ENCODE measurements around the gene CAD.
A peak's percentile ranks its signal among the peaks of the same experiment; 100 is the strongest.
"Not testable (repeated sequence)": the region's sequence is repeated elsewhere in the genome, so short reads cannot be mapped to it uniquely, and the experiment has no call there.

Gene CAD

GRCh38 chr2:27261241-27261925 is 44.2 kb downstream of the CAD start:
- no peak for DNase-seq

- DNase-seq = no peak
Observed at GRCh38 chr2:27261926-27262298, 44.7 kb downstream of the CAD start.

GRCh38 chr2:27262379-27263286 is 45.5 kb downstream of the CAD start, which contains the start of gene SLC30A3:
TSS of gene SLC30A3 (minus strand) at chr2:27263047. CDS start at chr2:27262906, 141 bp downstream.
- DNase-seq = no peak

GRCh38 chr2:27263287-27264252 is 46.4 kb downstream of the CAD start:
- no peak for DNase-seq

GRCh38 chr2:27264253-27264752 is 47.1 kb downstream of the CAD start:
- no peak for DNase-seq

GRCh38 chr2:27264753-27265535 is 47.8 kb downstream of the CAD start:
- DNase-seq = peak; percentile 19

GRCh38 chr2:27265536-27265870 is 48.3 kb downstream of the CAD start:
- no peak for DNase-seq

- DNase-seq = not testable (repeated sequence)
Observed at GRCh38 chr2:27268296-27268695, 51.1 kb downstream of the CAD start.

GRCh38 chr2:27270131-27270530 is 53.0 kb downstream of the CAD start:
- DNase-seq = no peak

- no peak for DNase-seq
Observed at GRCh38 chr2:27270670-27271069, 53.5 kb downstream of the CAD start.

GRCh38 chr2:27271631-27272340 is 54.6 kb downstream of the CAD start:
- no peak for DNase-seq

- not testable (repeated sequence) for DNase-seq
Observed at GRCh38 chr2:27272537-27273522, 55.7 kb downstream of the CAD start.

- DNase-seq = no peak
Observed at GRCh38 chr2:27275211-27276150, 58.3 kb downstream of the CAD start, which contains the start of gene DNAJC5G. TSS of gene DNAJC5G (plus strand) at chr2:27275433. CDS start at chr2:27276729, 1,296 bp downstream.

GRCh38 chr2:27278010-27278409 is 60.8 kb downstream of the CAD start:
- DNase-seq = no peak

GRCh38 chr2:27280826-27281225 is 63.7 kb downstream of the CAD start:
- no peak for DNase-seq

- DNase-seq = no peak
Observed at GRCh38 chr2:27281442-27281841, 64.3 kb downstream of the CAD start.

GRCh38 chr2:27281855-27282559 is 64.8 kb downstream of the CAD start, which contains the start of gene TRIM54:
TSS of gene TRIM54 (plus strand) at chr2:27282429. CDS start at chr2:27282732, 303 bp downstream.
- DNase-seq = no peak

- DNase-seq = no peak
Observed at GRCh38 chr2:27282892-27283291, 65.7 kb downstream of the CAD start.
